Loucy (cell line): ENCODE data around the gene OR56A5.

ENCODE experiments used
- EZH2phosphoT487 ChIP-seq: fragments of 200-600 bp; IDR thresholded peaks from 2 replicates; pipeline ENCODE4 v1.6.1; 2018; ENCODE audit warnings: antibody characterized with exemption, mild to moderate bottlenecking, moderate library complexity, borderline replicate concordance
- TF ChIP-seq, protein P1 (sequence below): fragments of 200-600 bp; sonication (generic); conservative IDR thresholded peaks from 2 replicates; pipeline ENCODE4 v1.5.1; 2014; ENCODE audit warnings: mild to moderate bottlenecking, antibody characterized with exemption, low read length

DNA sequence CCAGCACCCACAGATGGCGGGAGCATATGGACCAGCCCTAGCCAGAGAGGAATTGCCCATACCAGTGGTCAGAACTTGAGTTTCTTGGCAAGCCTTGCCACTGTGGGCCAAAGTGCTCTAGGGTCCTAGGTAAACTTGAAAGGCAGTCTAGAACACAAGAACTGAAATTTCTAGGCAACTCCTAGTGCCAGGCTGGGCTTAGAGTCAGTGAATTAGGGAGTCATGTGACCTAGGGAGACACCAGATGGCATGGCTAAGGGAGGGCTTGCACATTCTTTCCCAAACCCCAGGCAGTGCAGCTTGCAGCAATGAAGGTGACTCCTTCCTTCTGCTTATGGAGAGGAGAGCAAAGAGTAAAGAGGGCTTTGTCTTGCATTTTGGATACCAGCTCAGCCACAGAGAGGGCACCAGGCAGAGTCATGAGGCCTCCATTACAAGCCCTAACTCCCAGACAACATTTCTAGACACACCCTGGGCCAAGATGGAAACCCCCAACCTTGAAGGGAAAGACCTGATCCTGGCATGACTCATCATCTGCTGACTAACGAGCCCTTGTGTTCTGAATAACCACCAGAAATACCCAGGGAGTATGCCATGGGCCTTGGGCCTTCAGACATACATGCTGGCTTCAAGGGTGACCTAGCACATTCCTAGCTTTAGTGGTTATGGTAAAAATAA, 45.4 kb downstream of the OR56A5 start:
- TF ChIP-seq, protein P1, sequence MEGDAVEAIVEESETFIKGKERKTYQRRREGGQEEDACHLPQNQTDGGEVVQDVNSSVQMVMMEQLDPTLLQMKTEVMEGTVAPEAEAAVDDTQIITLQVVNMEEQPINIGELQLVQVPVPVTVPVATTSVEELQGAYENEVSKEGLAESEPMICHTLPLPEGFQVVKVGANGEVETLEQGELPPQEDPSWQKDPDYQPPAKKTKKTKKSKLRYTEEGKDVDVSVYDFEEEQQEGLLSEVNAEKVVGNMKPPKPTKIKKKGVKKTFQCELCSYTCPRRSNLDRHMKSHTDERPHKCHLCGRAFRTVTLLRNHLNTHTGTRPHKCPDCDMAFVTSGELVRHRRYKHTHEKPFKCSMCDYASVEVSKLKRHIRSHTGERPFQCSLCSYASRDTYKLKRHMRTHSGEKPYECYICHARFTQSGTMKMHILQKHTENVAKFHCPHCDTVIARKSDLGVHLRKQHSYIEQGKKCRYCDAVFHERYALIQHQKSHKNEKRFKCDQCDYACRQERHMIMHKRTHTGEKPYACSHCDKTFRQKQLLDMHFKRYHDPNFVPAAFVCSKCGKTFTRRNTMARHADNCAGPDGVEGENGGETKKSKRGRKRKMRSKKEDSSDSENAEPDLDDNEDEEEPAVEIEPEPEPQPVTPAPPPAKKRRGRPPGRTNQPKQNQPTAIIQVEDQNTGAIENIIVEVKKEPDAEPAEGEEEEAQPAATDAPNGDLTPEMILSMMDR, result no peak
- TF ChIP-seq EZH2phosphoT487, result no peak
